Measurements from ENCODE around the gene ATG12.

GRCh38 chr5:115820846-115821245 lies 20.5 kb downstream of the ATG12 start:
- TF ChIP-seq CTCF (IDR thresholded peaks at IDR 0.05) (no peak), POLR2A (IDR thresholded peaks at IDR 0.05) (no peak)

All from upper lobe of left lung (tissue), 4 donors.